Heart left ventricle (tissue), 13 donors: ENCODE measurements around the gene GAB2.

Experiments
- POLR2A ChIP-seq, 2 donors: fragments of 450-650 bp; IDR thresholded peaks; one replicate each; pipeline ENCODE4 v1.6.1; 2017; ENCODE audit warnings: antibody characterized with exemption in 2 of 2, mild to moderate bottlenecking in 2 of 2, moderate library complexity in 2 of 2
- TF ChIP-seq, protein P1 (sequence below), 12 donors: fragments of 200-600 bp; sonication (generic) in 4 of 12; IDR thresholded peaks; one replicate each; pipeline versions ENCODE4 v1.5.0 to v1.8.0; 2018 to 2022; ENCODE audit warnings: antibody characterized with exemption in 12 of 12, mild to moderate bottlenecking in 5 of 12
- donor health status: ischemic (EF 13 %, LVEDD 7.1; RV severe dilation, severe dysfunction).
- donor health status: DM: no; HTN: yes; CAD: no.
- donor health status: DM: no; HTN: no; CAD: no.
- donor health status: ischemic (EF 25% LVEDD 6.9; RV normal size, moderate dysfunction).
- donor health status: ischemic (EF 25% LVEDD 5.7; RV mildly dilated, moderate dysfunction).
- donor health status: ischemic (EF 35%, LVEDD 5.7; RV mildly dilated, moderate dysfunction).
- donor health status: nonischemic (EF 11% LVEDD 7.7; RV severe dilation, severe dysfunction).
- donor health status: DM: yes; HTN: yes; CAD: no.
- donor health status: PGD.
- donor health status: ischemic (EF 29% LVEDD 5.4; RV normal size, mild dysfunction).
- donor health status: nonischemic (EF 23%, LVEDD 6.1; RV moderate dilation, normal function).

DNA sequence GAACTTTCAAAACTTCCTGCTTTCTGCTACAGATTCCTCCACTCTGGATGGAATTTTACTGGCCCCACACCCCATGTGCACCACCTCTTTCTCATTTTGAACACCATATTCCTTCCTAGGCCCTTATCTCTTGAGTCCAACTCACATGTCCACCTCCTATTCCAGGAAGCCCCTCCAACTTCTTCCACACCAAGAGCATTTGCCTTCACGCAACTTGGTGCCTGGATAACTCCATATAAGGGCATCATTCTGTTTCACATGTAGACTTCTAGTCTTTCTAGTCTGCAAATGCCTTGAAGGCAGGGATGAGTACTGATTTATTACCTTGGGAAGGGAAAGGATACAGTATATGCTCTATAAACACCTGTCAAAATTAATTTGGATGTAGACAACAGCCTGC is 17.5 kb downstream of the GAB2 start:
- TF ChIP-seq, protein P1, sequence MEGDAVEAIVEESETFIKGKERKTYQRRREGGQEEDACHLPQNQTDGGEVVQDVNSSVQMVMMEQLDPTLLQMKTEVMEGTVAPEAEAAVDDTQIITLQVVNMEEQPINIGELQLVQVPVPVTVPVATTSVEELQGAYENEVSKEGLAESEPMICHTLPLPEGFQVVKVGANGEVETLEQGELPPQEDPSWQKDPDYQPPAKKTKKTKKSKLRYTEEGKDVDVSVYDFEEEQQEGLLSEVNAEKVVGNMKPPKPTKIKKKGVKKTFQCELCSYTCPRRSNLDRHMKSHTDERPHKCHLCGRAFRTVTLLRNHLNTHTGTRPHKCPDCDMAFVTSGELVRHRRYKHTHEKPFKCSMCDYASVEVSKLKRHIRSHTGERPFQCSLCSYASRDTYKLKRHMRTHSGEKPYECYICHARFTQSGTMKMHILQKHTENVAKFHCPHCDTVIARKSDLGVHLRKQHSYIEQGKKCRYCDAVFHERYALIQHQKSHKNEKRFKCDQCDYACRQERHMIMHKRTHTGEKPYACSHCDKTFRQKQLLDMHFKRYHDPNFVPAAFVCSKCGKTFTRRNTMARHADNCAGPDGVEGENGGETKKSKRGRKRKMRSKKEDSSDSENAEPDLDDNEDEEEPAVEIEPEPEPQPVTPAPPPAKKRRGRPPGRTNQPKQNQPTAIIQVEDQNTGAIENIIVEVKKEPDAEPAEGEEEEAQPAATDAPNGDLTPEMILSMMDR (IDR thresholded peaks at IDR 0.05): no peak
- no peak for TF ChIP-seq POLR2A (IDR thresholded peaks at IDR 0.05)
